NCI-H1417 (cell line): ENCODE results near the gene SRRT.
"Not testable (repeated sequence)": the region's sequence is repeated elsewhere in the genome, so short reads cannot be mapped to it uniquely, and the experiment has no call there.

ENCODE experiments used
- DNase-seq, 3 experiments: peaks; one replicate each; lab custom pipeline; 2025; lab: John Stamatoyannopoulos, UW

The SRRT gene

DNA sequence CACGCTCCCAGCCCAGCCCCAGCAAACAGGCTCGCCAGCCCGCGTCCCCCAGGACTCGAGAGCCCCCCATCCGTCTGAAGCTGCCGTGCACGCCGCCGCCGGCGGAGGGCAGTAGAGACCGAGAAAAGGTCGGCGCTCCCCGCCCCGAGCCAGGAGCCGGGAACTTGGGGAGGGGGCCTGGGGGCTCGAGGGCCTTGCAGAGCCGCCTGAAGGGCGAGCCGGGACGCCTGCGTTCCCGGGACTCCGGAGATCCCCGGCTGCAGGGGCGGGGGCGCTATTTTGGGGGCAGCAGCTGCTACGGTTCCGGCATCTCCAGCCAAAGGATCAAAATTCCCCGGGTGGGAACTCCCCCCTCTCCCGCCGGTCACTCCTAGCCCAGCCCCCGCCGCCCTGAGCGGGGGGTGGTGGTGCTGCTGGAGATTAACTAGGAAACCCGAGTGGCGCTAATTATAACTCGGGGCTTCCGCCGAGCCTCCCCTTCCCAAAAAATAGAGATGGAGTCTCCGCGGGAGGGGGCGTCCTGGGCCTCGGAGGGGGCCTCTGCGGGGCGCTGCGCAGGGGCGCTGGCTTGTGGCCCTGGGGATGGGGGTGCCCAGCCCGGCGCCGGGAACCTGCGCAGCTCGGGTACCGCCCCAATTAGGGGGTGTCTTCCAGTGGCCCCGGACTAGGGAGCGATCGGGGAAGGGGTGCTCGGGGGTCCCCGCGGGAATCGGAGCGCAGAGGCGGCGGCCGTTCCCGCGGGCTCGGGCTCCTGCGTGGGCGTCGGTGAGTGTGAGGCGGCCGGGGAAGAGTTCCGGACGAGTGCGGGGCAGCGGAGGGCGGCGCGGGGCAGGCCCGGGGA is 20.2 kb downstream of the SRRT start:
- peak; percentile 23 to 65 (median 65) for DNase-seq

DNA sequence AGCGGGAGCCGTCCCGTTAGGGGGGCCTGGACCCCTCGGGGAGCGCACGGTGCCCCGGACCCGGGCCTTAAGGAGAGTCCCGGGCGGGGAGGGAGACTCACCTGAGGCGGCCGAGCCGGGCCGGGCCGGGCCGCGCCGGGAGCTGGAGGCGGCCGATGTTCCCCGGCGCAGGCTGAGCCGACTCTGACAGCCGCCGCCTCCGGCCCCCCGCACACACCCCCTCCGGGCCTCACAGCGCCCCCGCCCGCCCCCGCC is 20.7 kb downstream of the SRRT start, which contains the start of gene ACHE:
Gene ACHE (minus strand): TSS at position 188 of the 255 bp plus-strand sequence. CDS start 1,656 bp downstream, outside the sequence.
- DNase-seq = no peak

DNA sequence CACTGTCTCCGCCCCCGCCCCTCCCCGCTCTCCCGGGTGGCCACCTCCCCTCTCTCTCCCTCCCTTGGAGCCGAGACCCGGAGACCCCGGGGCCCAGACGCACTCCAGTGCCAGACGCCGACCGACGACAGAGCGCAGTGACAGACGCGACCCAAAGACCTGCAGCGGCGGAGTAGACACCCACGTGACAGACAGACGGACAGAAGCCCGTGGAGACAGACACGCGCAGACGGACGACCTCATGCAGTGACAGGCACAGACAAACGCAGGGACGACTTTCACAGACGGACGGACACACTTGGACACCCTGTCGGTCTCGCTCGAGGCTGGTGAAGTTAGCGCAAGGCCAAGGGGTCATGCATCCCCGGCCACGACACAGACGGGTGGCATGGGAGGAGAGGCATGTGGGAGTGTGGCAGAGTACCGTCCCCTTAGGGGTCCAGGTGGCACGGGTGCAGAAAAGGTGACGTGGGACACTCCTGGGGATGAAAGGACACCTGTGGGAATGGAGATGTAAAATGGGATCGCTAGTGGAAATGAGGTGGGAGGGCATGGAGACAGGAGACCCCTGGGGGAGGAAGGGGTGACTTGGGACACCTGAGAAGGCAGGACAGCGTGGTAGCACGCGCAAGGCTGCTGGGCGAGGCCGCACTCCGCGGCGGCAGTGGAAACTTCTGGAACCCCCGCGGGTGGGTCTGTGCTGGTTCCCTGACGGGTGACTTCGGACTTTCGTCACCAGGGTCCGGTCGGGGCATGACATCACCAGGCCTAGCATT is 21.2 kb downstream of the SRRT start:
- peak in 2 of 3 experiments; percentile 61 to 64 for DNase-seq

DNA sequence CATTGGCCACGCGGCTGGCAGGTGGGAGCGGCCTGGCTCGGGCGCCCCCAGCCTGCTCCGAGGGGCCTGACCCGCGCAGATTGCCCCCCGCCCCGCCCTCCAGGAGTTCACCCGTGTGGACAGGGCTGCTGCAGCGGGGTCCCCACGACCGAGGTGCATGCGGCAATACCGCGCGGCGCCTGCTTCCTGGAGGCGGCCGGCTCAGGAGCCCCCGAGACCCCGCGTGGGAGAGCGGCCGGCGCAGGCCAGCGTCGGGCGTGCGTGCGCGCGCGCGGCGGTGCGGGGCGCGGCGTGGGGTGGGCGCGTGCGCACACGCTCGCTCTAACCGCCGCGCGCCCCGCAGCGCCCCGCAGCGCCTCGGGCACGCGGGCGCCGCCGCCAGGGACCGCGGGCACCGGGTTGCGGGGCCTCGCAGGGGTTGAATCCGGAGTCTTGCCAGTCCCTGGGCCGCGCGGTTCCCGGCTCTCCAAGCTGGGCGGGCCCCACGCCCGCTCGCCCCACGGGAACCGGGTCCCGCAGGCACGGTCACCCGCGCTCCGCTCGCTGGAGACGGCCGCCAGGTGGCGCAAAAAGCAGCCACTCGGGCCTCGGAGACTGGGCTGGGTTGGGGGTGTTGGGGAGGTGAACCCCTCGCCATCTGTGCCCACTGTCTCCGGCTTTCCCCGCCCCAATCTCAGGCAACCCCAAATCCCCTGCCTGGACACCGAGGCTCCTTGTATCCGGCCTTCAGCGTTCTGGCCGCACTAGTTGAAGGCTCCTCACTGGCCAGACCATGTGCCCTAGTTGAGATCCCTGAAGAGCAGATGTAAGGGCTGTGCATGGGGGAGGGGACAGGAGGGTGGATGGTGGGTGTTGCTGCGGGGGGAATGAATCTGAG is 22.1 kb downstream of the SRRT start:
- peak; percentile 35 to 62 (median 48) for DNase-seq

DNA sequence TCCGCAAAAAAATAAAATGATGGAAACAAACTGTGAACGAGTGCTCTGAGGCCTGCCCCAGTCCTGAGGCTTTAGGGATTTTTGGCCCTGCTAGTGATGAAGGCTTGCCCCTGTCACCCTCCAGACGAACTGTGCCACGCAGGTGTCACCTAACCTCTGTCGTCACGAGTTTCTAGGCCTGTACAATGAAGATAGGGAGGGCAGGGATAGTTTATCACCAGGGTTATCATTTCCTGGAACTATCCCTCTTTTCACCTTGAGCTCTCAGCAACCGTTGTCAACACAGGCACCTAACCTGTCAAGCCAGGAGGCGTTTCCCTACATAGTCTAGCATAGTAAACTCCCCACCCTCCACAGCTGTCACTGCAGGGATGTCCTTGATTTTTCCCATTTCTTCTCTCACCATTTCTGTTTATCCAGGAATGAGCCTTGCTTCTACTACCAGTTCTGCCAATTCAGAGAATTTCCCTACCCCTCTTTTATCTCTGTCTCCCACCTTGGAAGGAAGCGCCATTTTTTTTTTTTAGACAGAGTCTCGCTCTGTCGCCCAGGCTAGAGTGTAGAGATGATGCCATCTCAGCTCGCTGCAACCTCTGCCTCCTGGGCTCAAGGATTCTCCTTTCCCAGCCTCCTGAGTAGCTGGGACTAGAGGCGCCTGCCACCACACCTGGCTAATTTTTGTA is 23.0 kb downstream of the SRRT start:
- no peak for DNase-seq

DNA sequence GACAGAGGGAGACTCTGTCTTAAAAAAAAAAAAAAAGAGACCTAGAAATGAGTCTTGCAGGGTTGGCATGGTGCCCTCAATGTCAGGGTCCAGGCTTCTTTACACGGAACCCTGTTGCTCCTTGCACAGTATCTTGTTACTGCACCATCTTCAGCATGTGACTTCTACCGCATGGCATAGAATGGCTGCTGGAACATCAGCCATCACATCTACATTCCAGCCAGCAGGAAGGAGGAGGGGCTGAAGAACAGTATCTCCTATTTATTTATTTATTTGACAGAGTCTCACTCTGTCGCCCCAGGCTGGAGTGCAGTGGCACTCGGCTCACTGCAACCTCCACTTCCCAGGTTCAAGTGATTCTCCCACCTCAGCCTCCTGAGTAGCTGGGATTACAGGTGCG is 24.5 kb downstream of the SRRT start:
- DNase-seq = no peak

DNA sequence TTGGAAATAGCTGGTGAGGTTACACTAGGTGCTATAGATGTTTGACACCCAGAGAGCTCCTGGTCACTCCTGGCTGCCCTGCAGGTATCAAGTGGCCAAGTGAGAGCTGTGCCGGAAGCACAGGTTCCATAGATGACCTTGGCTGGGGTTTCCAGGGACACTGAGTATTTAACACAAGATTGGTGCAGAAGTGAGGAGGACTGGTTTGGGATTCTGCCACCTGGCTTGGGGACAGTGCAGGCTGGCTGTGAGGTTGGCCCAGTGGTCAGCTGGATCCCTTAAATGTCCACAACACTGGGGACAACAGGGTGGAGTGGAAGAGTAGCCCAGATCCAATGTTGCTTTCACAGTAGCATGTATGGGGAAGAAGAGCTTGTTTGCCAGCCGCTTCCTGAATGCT is 26.1 kb downstream of the SRRT start:
- DNase-seq = no peak

DNA sequence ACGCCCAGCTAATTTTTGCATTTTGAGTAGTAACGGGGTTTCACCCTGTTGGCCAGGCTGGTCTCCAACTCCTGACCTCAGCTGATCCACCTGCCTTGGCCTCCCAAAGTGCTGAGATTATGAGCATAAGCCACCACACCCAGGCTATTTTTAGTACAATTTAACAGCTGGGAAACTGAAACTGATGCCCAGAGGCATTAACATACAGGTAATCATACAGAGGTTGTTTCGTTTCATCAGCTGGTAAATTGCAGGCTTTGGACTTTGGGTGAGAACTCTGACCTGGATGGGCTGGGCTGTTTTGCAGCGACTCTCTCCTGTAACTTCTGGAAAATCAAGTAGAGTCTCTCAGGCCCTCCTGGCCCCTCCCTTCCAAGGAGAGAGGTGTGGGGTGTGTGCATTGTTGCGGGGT is 27.0 kb downstream of the SRRT start:
- DNase-seq = peak in 1 of 3 experiments; percentile 24

DNA sequence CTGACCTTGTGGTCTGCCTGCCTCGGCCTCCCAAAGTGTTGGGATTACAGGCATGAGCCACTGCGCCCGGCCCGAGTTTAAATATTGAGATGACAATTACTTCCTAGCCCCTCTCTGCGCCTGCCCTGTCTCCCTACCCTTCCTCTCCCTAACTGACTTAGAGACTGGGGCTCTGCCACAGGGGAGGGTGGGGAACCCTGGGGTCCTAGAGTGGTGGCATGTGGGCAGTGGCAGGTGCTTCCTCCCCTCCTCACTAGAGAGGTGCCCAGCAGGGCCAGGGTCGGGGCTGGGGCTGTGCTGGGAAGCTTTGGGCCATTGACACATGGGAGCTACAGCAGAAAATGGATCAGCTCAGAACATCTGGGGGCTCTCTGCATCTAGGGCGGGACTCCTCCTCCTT is 27.7 kb downstream of the SRRT start:
- no peak for DNase-seq

DNA sequence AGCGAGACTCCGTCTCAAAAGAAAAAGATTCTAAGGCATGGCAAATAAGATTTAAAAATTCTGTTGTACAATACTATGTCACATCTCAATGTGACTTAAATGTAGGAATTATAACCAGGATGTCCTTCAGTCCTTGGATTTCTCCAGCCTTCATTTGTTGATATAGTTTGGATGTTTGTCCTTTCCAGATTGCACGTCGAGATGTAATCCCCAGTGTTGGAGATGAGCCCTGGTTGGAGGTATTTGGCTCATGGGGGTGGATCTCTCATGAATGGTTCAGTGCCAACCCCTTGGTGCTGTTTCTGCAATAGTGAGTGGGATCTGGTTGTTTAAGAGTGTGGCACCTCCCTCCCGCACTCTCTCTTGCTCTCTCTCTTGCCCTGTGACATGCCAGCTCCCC is 33.6 kb downstream of the SRRT start:
- DNase-seq = no peak

DNA sequence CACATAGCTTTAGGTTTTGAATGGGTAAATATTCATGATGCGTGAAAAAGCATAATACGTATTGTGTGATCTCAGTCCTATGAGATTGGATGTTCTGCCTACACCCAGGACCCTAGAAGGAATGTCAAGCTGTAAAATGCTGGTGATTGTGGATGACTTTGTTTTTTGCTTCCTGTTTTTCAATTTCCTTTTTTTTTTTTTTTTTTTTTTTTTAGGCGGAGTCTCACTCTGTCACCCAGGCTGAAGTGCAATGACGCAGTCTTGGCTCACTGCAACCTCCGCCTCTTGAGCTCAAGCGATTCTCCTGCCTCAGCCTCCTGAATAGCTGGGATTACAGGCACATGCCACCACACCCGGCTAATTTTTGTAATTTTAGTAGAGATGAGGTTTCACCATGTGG is 35.5 kb downstream of the SRRT start:
- DNase-seq = not testable (repeated sequence)

DNA sequence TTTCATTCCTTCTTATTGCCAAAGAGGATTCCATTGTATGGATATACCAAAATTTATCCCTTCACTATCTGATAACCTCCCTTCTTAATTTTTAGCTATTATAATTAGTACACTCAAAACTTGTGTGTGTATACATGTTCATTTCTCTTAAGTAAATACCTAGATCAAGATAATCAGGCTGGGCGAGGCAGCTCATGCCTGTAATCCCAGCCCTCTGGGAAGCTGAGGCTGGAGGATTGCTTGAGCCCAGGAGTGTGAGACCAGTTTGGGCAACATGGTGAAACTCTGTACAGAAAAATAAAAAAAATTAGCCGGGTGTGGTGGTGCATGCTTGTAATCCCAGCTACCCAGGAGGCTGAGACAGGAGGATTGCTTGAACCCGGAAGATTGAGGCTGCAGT is 36.6 kb downstream of the SRRT start:
- no peak for DNase-seq

DNA sequence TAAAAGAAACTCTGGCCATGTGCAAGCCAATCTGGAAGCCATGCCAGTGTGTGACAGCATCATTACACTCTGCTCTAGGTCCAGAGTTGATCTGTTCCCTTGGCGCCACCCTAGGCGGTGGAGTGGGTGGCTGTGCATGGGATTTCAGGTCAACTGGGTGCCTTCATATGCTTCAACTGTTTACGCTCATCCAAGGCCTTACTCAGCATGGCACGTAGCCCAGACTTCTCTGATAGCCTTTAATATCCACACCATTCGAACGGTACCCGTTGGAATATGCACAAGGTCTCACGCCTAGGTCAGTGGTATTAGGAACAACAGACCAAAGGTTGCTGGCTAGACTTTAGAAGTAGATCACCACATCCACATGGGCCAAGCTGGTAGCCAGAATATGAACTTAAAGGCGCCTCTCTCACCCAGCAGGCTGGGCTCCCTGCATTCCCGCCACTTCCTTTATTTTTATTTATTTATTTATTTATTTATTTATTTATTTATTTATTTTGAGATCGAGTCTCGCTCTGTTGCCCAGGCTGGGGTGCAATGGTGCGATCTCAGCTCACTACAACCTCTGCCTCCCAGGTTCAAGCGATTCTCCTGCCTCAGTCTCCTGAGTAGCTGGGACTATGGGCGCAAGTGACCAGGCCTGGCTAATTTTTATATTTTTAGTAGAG is 39.4 kb downstream of the SRRT start:
- no peak for DNase-seq

DNA sequence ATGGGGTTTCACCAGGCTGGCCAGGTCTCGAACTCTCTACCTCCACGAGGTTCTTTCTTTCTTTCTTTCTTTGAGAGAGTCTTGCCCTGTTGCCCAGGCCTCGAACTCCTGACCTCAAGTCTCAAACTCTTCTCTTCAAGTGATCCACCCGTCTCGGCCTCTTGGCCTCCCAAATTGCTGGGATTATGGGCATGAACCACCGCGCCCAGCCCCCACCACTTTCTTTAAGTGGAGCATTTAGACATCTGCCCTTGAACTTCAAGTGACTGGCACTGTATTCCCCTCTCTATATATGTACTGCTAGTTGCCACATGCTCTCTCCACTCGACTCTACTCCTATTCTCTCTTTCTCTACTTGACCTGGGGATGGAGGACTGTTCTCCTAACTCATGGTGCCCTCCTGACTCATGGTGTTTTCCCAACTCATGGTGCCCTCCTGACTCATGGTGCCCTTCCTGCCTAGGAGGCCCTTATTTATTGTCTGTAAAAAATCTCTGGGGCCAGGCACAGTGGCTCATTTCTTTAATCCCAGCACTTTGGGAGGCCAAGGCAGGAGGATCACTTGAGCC is 40.1 kb downstream of the SRRT start:
- DNase-seq = no peak

DNA sequence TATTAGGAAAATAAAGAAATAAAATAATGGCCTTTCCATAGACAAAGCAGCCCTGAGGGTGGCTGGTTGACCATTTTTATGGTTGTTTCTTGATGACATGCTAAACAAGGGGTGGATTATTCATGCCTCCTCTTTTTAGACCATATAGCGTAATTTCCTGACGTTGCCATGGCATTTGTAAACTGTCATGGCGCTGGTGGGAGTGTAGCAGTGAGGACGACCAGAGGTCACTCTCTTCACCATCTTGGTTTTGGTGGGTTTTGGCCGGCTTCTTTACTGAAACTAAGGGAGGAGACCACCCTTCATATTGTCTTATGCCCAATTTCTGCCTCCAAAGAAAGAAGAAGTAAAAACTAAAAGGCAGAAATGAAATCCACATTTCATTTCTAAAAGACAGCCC is 44.4 kb downstream of the SRRT start:
- DNase-seq = not testable (repeated sequence)

DNA sequence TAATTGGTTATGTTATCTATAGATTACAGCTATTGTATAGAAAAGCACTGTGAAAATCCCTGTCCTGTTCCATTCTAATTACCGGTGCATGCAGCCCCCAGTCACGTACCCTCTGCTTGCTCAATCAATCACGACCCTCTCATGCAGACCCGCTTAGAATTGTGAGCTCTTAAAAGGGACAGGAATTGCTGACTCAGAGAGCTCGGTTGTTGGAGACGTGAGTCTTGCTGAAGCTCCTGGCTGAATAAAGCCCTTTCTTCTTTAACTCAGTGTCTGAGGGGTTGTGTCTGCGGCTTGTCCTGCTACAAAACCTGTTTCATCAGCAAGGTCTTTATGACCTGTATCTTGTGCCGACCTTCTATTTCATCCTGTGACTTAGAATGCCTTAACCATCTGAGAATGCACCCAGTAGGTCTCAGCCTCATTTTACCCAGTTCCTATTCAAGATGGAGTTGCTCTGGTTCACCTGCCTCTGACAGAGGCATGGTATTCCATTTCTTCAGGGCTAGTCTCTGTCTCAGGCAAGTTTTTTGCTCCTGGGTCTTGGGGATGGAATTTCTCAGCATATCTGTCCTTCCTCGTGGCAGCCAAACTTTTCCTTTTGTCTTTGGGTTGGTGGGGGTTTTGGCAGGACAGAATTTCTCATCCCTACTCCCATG is 45.0 kb downstream of the SRRT start:
- not testable (repeated sequence) for DNase-seq

DNA sequence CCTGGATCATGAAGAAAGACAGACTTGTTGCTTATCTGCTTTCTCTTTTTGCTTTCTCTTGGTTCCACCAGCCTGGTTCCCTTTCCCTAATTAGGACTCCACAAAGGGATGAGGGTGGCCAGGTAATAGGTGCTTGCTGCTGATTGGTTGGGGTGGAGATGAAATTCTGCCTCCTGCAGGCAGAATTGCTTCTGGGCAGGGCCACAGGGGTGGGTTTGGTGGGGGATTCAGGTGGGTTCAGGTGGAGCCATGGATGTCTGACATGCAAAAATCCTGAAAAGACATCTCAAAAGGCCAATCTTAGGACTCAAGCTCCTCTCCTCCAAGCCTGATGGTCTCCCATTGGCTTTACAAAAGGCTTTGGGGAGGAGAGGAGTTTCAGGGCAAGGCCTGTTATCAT is 46.1 kb downstream of the SRRT start:
- no peak for DNase-seq

DNA sequence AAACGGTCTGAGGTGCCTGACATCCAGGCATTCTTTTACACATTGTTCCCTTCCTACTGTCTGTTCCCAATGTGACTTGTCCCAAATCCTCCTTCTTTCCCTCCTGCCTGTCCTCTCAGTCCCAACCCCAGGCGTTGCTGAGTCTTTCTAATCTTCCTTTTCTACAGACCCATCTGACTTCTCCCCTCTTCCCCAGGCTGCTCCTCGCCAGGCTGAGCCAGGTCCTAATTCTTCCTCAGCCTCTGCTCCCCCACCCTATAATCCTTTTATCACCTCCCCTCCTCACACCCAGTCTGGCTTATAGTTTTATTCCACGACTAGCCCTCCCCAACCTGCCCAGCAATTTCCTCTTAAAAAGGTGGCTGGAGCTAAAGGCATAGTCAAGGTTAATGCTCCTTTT is 48.7 kb downstream of the SRRT start:
- DNase-seq = not testable (repeated sequence)

DNA sequence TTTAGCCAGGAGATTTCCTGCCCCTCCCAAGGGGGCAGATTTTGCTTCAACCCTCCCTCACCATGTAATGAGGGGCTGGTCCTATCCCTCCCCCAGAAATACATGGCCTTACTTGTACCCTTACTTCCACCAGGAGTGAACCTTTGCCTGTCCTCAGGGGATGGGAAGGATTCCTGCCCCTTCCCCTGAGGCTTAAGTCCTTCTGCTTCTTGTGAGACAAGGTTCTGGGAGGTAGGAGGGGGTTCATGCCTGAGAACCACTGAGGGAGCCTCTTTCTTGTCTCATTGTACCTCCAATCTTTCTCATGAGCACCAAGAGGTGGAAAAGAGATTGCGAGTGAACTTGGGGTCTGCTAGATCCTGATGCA is 54.9 kb downstream of the SRRT start:
- no peak for DNase-seq

DNA sequence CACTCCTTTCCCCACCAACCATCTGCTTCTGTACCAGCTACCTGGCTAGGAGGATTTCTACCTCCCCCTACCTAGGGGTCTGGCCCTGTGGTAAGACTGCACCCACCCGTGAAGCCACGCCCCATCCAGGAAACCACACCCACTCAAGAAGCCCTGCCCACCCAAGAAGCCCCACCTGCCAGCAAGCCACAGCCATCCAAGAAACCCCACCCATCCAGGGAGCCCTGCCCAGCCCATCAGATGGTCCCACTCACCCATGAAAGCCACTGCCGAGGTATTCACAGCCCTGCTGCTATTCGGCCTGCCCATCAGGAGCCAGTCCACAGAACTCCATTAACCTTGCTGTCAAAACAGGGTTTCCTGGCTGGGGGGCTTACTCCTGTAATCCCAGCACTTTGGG is 58.8 kb downstream of the SRRT start:
- DNase-seq = no peak
